IMR-90 (cell line): ENCODE data around the gene DPYSL5. TPM values are rescaled to one million over a fixed set of nuclear protein-coding genes. Genes with fewer than 3 reads are reported as not detected.

ENCODE experiments used
- ATAC-seq: fragments of 200-7000 bp; cut with Tn5 transposase; 2 replicates; pipeline ENCODE4 v1.9.1; 2020; ENCODE audit warnings: low read depth, mild to moderate bottlenecking, moderate library complexity
- BruUV-seq: library from RNA; stranded (reverse); fragments of 400-500 nt; replicated peaks from 2 replicates; lab custom pipeline; 2021; lab: Mats Ljungman, UMichigan
- CTCF ChIA-PET: fragments of 300-600 bp; formaldehyde crosslinking; extraction: SDS; loops from one replicate; lab custom pipeline; 2021; ENCODE audit warnings: antibody characterized with exemption; lab: Yijun Ruan, JAX
- POLR2A ChIA-PET: fragments of 300-600 bp; sonication (Branson Sonifier 250); formaldehyde crosslinking; loops from one replicate; lab custom pipeline; 2022; ENCODE audit warnings: antibody characterized with exemption; ENCODE audit not compliant: unreplicated experiment; lab: Charles Lee
- DNase-seq: peaks from one replicate; pipeline ENCODE4 v3.0.0; 2013
- H2AFZ ChIP-seq: replicated peaks from 2 replicates; pipeline ENCODE3; 2013; ENCODE audit warnings: low read length, mild to moderate bottlenecking; ENCODE audit not compliant: poor library complexity
- H2AK5ac ChIP-seq: 2 replicates; pipeline ENCODE4 v1.6.1; 2013; ENCODE audit warnings: low read depth, low read length, inconsistent platforms
- H2AK9ac ChIP-seq: replicated peaks from 2 replicates; pipeline ENCODE3; 2013; ENCODE audit warnings: mild to moderate bottlenecking, low read depth, low read length, moderate library complexity; ENCODE audit not compliant: poor library complexity
- H2BK120ac ChIP-seq: 2 replicates; pipeline ENCODE4 v1.6.1; 2013; ENCODE audit warnings: low read depth, low read length, inconsistent platforms
- H2BK15ac ChIP-seq: 3 replicates; pipeline ENCODE4 v1.6.1; 2013; ENCODE audit warnings: low read depth, low read length, inconsistent platforms
- H2BK20ac ChIP-seq: 2 replicates; pipeline ENCODE4 v1.6.1; 2013; ENCODE audit warnings: low read depth, mild to moderate bottlenecking, inconsistent platforms, low read length, moderate library complexity
- H2BK5ac ChIP-seq: 2 replicates; pipeline ENCODE4 v1.6.1; 2013; ENCODE audit warnings: mild to moderate bottlenecking, low read depth, low read length, inconsistent platforms; ENCODE audit not compliant: poor library complexity, severe bottlenecking
- H3K14ac ChIP-seq: replicated peaks from 2 replicates; pipeline ENCODE4 v1.6.1; 2013; ENCODE audit warnings: low read depth, low read length, inconsistent platforms
- H3K18ac ChIP-seq: 2 replicates; pipeline ENCODE4 v1.6.1; 2013; ENCODE audit warnings: low read depth, low read length, control low read depth
- H3K23ac ChIP-seq: 2 replicates; pipeline ENCODE4 v1.6.1; 2013; ENCODE audit warnings: low read depth, low read length, inconsistent platforms
- H3K27ac ChIP-seq: 2 replicates; pipeline ENCODE4 v1.5.1; 2013; ENCODE audit warnings: mild to moderate bottlenecking, control low read depth, low read length; ENCODE audit not compliant: insufficient read depth
- H3K27me3 ChIP-seq: 2 replicates; pipeline ENCODE4 v1.6.1; 2013; ENCODE audit warnings: low read length; ENCODE audit not compliant: control insufficient read depth, insufficient read depth
- H3K36me3 ChIP-seq: 2 replicates; pipeline ENCODE4 v1.6.1; 2013; ENCODE audit warnings: low read length, mixed read lengths; ENCODE audit not compliant: control insufficient read depth, insufficient read depth
- H3K4ac ChIP-seq: 2 replicates; pipeline ENCODE4 v1.6.1; 2013; ENCODE audit warnings: low read depth, low read length, inconsistent platforms
- H3K4me1 ChIP-seq: 2 replicates; pipeline ENCODE4 v1.6.1; 2013; ENCODE audit warnings: low read length, mixed read lengths; ENCODE audit not compliant: control insufficient read depth, insufficient read depth
- H3K4me2 ChIP-seq: 2 replicates; pipeline ENCODE4 v1.6.1; 2013; ENCODE audit warnings: low read depth, mild to moderate bottlenecking, control low read depth, low read length, moderate library complexity
- H3K4me3 ChIP-seq: 2 replicates; pipeline ENCODE4 v1.5.1; 2013; ENCODE audit warnings: low read depth, mild to moderate bottlenecking, control low read depth, low read length, moderate library complexity; ENCODE audit not compliant: insufficient read depth
- H3K56ac ChIP-seq: 2 replicates; pipeline ENCODE4 v1.6.1; 2013; ENCODE audit warnings: low read length, inconsistent platforms; ENCODE audit not compliant: insufficient read depth; ENCODE audit errors: extremely low read depth
- H3K79me1 ChIP-seq, 2 experiments: 2 replicates each; pipeline ENCODE4 v1.6.1; 2013; ENCODE audit warnings: low read length in 2 of 2, inconsistent platforms in 1 of 2, low read depth in 1 of 2
- H3K9ac ChIP-seq: 2 replicates; pipeline ENCODE4 v1.6.1; 2013; ENCODE audit warnings: low read depth, low read length, control low read depth
- H3K9me1 ChIP-seq: 2 replicates; pipeline ENCODE4 v1.6.1; 2013; ENCODE audit warnings: low read length, inconsistent platforms; ENCODE audit not compliant: insufficient read depth
- H3K9me3 ChIP-seq: 2 replicates; pipeline ENCODE4 v1.6.1; 2013; ENCODE audit warnings: low read length; ENCODE audit not compliant: control insufficient read depth, insufficient read depth
- H4K20me1 ChIP-seq: 2 replicates; pipeline ENCODE4 v1.6.1; 2013; ENCODE audit warnings: low read length, inconsistent platforms; ENCODE audit not compliant: insufficient read depth
- H4K5ac ChIP-seq: 2 replicates; pipeline ENCODE4 v1.6.1; 2013; ENCODE audit warnings: mild to moderate bottlenecking, low read depth, low read length, control low read depth
- H4K8ac ChIP-seq, 2 experiments: 2 replicates each; pipeline ENCODE4 v1.6.1; 2013; ENCODE audit warnings: low read depth in 2 of 2, low read length in 2 of 2, control low read depth in 1 of 2, inconsistent platforms in 1 of 2
- H4K91ac ChIP-seq: 2 replicates; pipeline ENCODE4 v1.6.1; 2013; ENCODE audit warnings: low read depth, low read length, inconsistent platforms; ENCODE audit not compliant: insufficient read depth
- BHLHE40 ChIP-seq: fragments of 150-350 bp; IDR thresholded peaks from 2 replicates; pipeline ENCODE4 v1.6.1; 2016; ENCODE audit warnings: mild to moderate bottlenecking, low read depth, low read length
- CEBPB ChIP-seq: IDR thresholded peaks from 2 replicates; pipeline ENCODE4 v1.6.1; 2012; ENCODE audit warnings: low read depth, low read length, improper control_type of control experiment
- CHD1 ChIP-seq: IDR thresholded peaks from 2 replicates; pipeline ENCODE4 v1.6.1; 2012; ENCODE audit warnings: low read depth, low read length, improper control_type of control experiment
- CTCF ChIP-seq: conservative IDR thresholded peaks from 2 replicates; pipeline ENCODE4 v1.5.1; 2012; ENCODE audit warnings: mild to moderate bottlenecking, low read depth, low read length, improper control_type of control experiment
- ELK1 ChIP-seq: fragments of 150-350 bp; IDR thresholded peaks from 2 replicates; pipeline ENCODE4 v1.6.1; 2016; ENCODE audit warnings: low read depth, mild to moderate bottlenecking, low read length, moderate library complexity, borderline replicate concordance
- FOS ChIP-seq: fragments of 150-350 bp; IDR thresholded peaks from 2 replicates; pipeline ENCODE4 v1.6.1; 2016; ENCODE audit warnings: low read depth, low read length
- MAFK ChIP-seq: IDR thresholded peaks from 2 replicates; pipeline ENCODE4 v1.6.1; 2012; ENCODE audit warnings: low read depth, low read length, improper control_type of control experiment
- MAZ ChIP-seq: IDR thresholded peaks from 2 replicates; pipeline ENCODE4 v1.6.1; 2012; ENCODE audit warnings: low read depth, mild to moderate bottlenecking, low read length, improper control_type of control experiment, moderate library complexity, borderline replicate concordance
- MXI1 ChIP-seq: IDR thresholded peaks from 2 replicates; pipeline ENCODE4 v1.6.1; 2012; ENCODE audit warnings: low read depth, mild to moderate bottlenecking, low read length, moderate library complexity, borderline replicate concordance
- NFE2L2 ChIP-seq: fragments of 150-350 bp; IDR thresholded peaks from 2 replicates; pipeline ENCODE4 v1.6.1; 2016; ENCODE audit warnings: low read depth, mild to moderate bottlenecking, low read length
- POLR2A ChIP-seq: IDR thresholded peaks from 2 replicates; pipeline ENCODE4 v1.6.1; 2012; ENCODE audit warnings: mild to moderate bottlenecking, low read depth, low read length
- RAD21 ChIP-seq: IDR thresholded peaks from 2 replicates; pipeline ENCODE4 v1.6.1; 2012; ENCODE audit warnings: low read length, improper control_type of control experiment
- RCOR1 ChIP-seq: IDR thresholded peaks from 2 replicates; pipeline ENCODE4 v1.6.1; 2012; ENCODE audit warnings: mild to moderate bottlenecking, low read length, improper control_type of control experiment; ENCODE audit not compliant: insufficient replicate concordance
- RFX5 ChIP-seq: IDR thresholded peaks from 2 replicates; pipeline ENCODE4 v1.8.0; 2012; ENCODE audit warnings: low read depth, mild to moderate bottlenecking, low read length, moderate library complexity
- SMC3 ChIP-seq: fragments of 150-350 bp; IDR thresholded peaks from 2 replicates; pipeline ENCODE4 v1.6.1; 2016; ENCODE audit warnings: low read depth, mild to moderate bottlenecking, antibody characterized with exemption, low read length, moderate library complexity
- USF2 ChIP-seq: fragments of 150-350 bp; IDR thresholded peaks from 2 replicates; pipeline ENCODE4 v1.6.1; 2017; ENCODE audit warnings: mild to moderate bottlenecking, antibody characterized with exemption, low read length, low read depth
- WGBS, 2 experiments: methylation state at CpG; one replicate each; pipeline versions ENCODE4 v1.1.5 to v1.1.7; 2013; ENCODE audit warnings: missing lambda C conversion rate in 2 of 2; ENCODE audit not compliant: insufficient read length in 1 of 2; ENCODE audit errors: extremely low coverage in 2 of 2; 5-methylcytosine and 5-hydroxymethylcytosine counted together
- dilution Hi-C: fragments of 300-500 bp; cut with HindIII; formaldehyde crosslinking; loops from one replicate; pipeline ENCODE4 v1.14.3; 2018; ENCODE audit warnings: low sequenced_read_pairs; ENCODE audit not compliant: unreplicated experiment
- in situ Hi-C: fragments of 300-500 bp; cut with MboI; formaldehyde crosslinking; loops from 3 replicates; pipeline ENCODE4 v1.14.3; 2019; ENCODE audit warnings: low sequenced_read_pairs, inconsistent platforms, mixed read lengths
- intact Hi-C: fragments of 100-400 bp; cut with micrococcal nuclease; formaldehyde crosslinking; loops from 2 replicates; pipeline ENCODE4 v1.10.0; 2022
- polyA plus RNA-seq, 3 experiments: library from polyadenylated mRNA; depleted of rRNA; stranded (reverse); fragments of >200 nt; gene quantifications; 2 replicates each; pipeline ENCODE4 v1.2.3, GENCODE V29; 2012; ENCODE audit warnings: low replicate concordance in 1 of 3
- total RNA-seq: library from RNA; depleted of rRNA; stranded (reverse); fragments of >200 nt; gene quantifications from 2 replicates; pipeline ENCODE4 v1.2.3, GENCODE V29; 2012

DPYSL5 gene
- total and polyA plus RNA-seq, 2 of the 4 experiments (the other 2 are of a cell fraction), result not detected

GRCh38 chr2:26801328-26801727 is 46.6 kb upstream of the DPYSL5 start:
- TF ChIP-seq CEBPB (no peak), MAZ (no peak), RCOR1 (no peak), SMC3 (no peak), ELK1 (no peak), MAFK (no peak), RAD21 (no peak), BHLHE40 (no peak), RFX5 (no peak), CHD1 (no peak), NFE2L2 (no peak), POLR2A (no peak), CTCF (no peak), FOS (no peak), MXI1 (no peak), USF2 (no peak)
- ChIA-PET POLR2A (no interaction called here), CTCF (interaction anchor here (0.6 kb wide), 1 partner anchor 107 kb away, joined by 5 read pairs; no protein-coding TSS in a partner anchor)
- Histone ChIP-seq H3K27ac (no peak overlapping the region), H3K9me1 (no peaks in the 10 kb centered on the region; the same call in 1 of the 2 replicates), H3K14ac (no peak overlapping the region), H2BK120ac (no peak overlapping the region), H2BK20ac (no peak overlapping the region), H2AK9ac (no peak overlapping the region), H3K4ac (no peak overlapping the region), H4K5ac (no peak overlapping the region), H2BK5ac (no peak overlapping the region), H3K79me1 (peaks cover 0 to 4% of the 10 kb centered on the region in 2 experiments; a peak in 2 of 4 replicates), H2AK5ac (no peak overlapping the region), H4K20me1 (no peaks in the 10 kb centered on the region), H3K4me3 (no peak overlapping the region), H3K9ac (no peak overlapping the region), H3K4me2 (no peak overlapping the region), H3K36me3 (peaks cover 2% of the 10 kb centered on the region; the same call in 1 of the 2 replicates), H3K23ac (no peak overlapping the region), H3K9me3 (no peaks in the 10 kb centered on the region), H3K18ac (no peak overlapping the region), H4K8ac (no peak overlapping the region), H3K27me3 (no peaks in the 10 kb centered on the region), H4K91ac (no peak overlapping the region), H3K56ac (no peak overlapping the region), H2BK15ac (no peak overlapping the region), H3K4me1 (no peaks in the 10 kb centered on the region), H2AFZ (no peak overlapping the region)
- intact Hi-C loops (no loop called here), in situ Hi-C loops (no loop called here), dilution Hi-C loops (no loop called here)
- WGBS, 2 experiments, result no CpG with 5 or more reads among the region's 4 CpGs
- DNase-seq (no peak), ATAC-seq (no peak)
- BruUV-seq, result no TSS peak
